GM13977 (cell line): ENCODE results near the gene PMM1.

Experiments
- DNase-seq: peaks from one replicate; pipeline ENCODE4 v3.0.0; 2012; ENCODE audit warnings: low spot score
- CTCF ChIP-seq: IDR thresholded peaks from 2 replicates; pipeline ENCODE4 v1.5.1; 2012; ENCODE audit warnings: mild to moderate bottlenecking, control low read depth; ENCODE audit not compliant: insufficient read depth; ENCODE audit errors: extremely low read depth, missing control alignments
- in situ Hi-C: fragments of 300-500 bp; cut with MboI; formaldehyde crosslinking; loops from one replicate; pipeline ENCODE4 v1.12.0; 2022; ENCODE audit warnings: low sequenced_read_pairs, low pct_unique_long_range_greater_than_20kb, mixed read lengths, inconsistent platforms; ENCODE audit not compliant: unreplicated experiment

The PMM1 gene

GRCh38 chr22:41534219-41534618 lies 55.4 kb downstream of the PMM1 start:
- in situ Hi-C loops, result no loop called here

GRCh38 chr22:41532908-41533825 lies 56.5 kb downstream of the PMM1 start:
- peak; percentile 84 for TF ChIP-seq CTCF
- in situ Hi-C loops, result no loop called here
- DNase-seq, result peak; percentile 81

More at GRCh38 chr22:41534219-41534618, 55.4 kb downstream of the PMM1 start:
- no peak for TF ChIP-seq CTCF
- DNase-seq, result no peak

- no peak for TF ChIP-seq CTCF
- in situ Hi-C loops, result no loop called here
- no peak for DNase-seq
Measured at GRCh38 chr22:41531715-41532477, 57.7 kb downstream of the PMM1 start.

GRCh38 chr22:41530890-41531714 lies 58.5 kb downstream of the PMM1 start:
- no peak for TF ChIP-seq CTCF
- no peak for DNase-seq
- in situ Hi-C loops, result no loop called here

GRCh38 chr22:41528938-41529561 lies 60.6 kb downstream of the PMM1 start:
- in situ Hi-C loops, result no loop called here
- no peak for DNase-seq
- no peak for TF ChIP-seq CTCF
